Transverse colon (tissue), 4 donors: ENCODE data around the gene VAV2. TPM values are rescaled to one million over a fixed set of nuclear protein-coding genes. Genes with fewer than 3 reads are reported as not detected.
"Not testable (repeated sequence)": the region's sequence is repeated elsewhere in the genome, so short reads cannot be mapped to it uniquely, and the experiment has no call there.

Experiments
- DNase-seq: peaks from one replicate; pipeline ENCODE4 v3.0.0-alpha.2; 2019
- H3K27ac ChIP-seq, 4 donors: fragments of 200-600 bp; sonication (generic); 2 replicates each; pipeline ENCODE4 v1.5.1; 2016 to 2018; ENCODE audit warnings: inconsistent platforms in 4 of 4
- H3K27me3 ChIP-seq: fragments of 200-600 bp; sonication (generic); 2 replicates; pipeline ENCODE4 v1.5.1; 2017; ENCODE audit warnings: inconsistent platforms
- H3K36me3 ChIP-seq, 4 donors: fragments of 200-600 bp; sonication (generic); 2 replicates each; pipeline ENCODE4 v1.5.1; 2017 to 2019; ENCODE audit warnings: inconsistent platforms in 4 of 4
- H3K4me1 ChIP-seq, 4 donors: fragments of 200-600 bp; sonication (generic); 2 replicates each; pipeline ENCODE4 v1.5.1; 2017 to 2020; ENCODE audit warnings: inconsistent platforms in 4 of 4
- H3K4me3 ChIP-seq, 4 donors: fragments of 200-600 bp; sonication (generic); 1 replicate in 1 of 4; 2 replicates in 3 of 4; pipeline versions ENCODE4 v1.5.1 to v1.6.1; 2017 to 2019; ENCODE audit warnings: inconsistent platforms in 4 of 4
- H3K9me3 ChIP-seq, 2 donors: fragments of 200-600 bp; sonication (generic); 2 replicates each; pipeline ENCODE4 v1.5.1; 2017 to 2019; ENCODE audit warnings: inconsistent platforms in 2 of 2
- CTCF ChIP-seq, 5 experiments: fragments of 200-600 bp in 3 of 5; fragments of 450-650 bp in 2 of 5; sonication (generic) in 3 of 5; IDR thresholded peaks; 1 replicate in 2 of 5; 2 replicates in 3 of 5; pipeline ENCODE4 v1.5.1; 2016 to 2017; ENCODE audit warnings: antibody characterized with exemption in 5 of 5, inconsistent platforms in 3 of 5, mild to moderate bottlenecking in 2 of 5, moderate library complexity in 1 of 5
- EP300 ChIP-seq: sonication (generic); formaldehyde crosslinking; IDR thresholded peaks from one replicate; pipeline ENCODE4 v1.6.1; 2017; ENCODE audit warnings: antibody characterized with exemption, low read depth
- POLR2A ChIP-seq: fragments of 450-650 bp; IDR thresholded peaks from one replicate; pipeline ENCODE4 v1.6.1; 2016; ENCODE audit warnings: antibody characterized with exemption, mild to moderate bottlenecking, moderate library complexity
- POLR2AphosphoS5 ChIP-seq, 3 donors: sonication (generic); formaldehyde crosslinking; IDR thresholded peaks; one replicate each; pipeline ENCODE4 v1.6.1; 2016; ENCODE audit warnings: antibody characterized with exemption in 3 of 3
- WGBS, 2 donors: methylation state at CpG; one replicate each; pipeline ENCODE4 v1.1.5; 2018; ENCODE audit warnings: low coverage in 1 of 2; 5-methylcytosine and 5-hydroxymethylcytosine counted together
- in situ Hi-C, 4 donors: fragments of 200-750 bp; cut with MboI; loops; one replicate each; pipeline versions ENCODE4 v1.15.0 to v1.15.1; 2017; ENCODE audit warnings: low sequenced_read_pairs in 3 of 4, low pct_ligation_motif_present in 1 of 4, low pct_unique_long_range_greater_than_20kb in 1 of 4
- intact Hi-C: fragments of 100-400 bp; cut with DNase I; formaldehyde crosslinking; loops from one replicate; pipeline ENCODE4 v1.15.1; 2023; ENCODE audit warnings: low total_unique reads
- total RNA-seq, 4 donors: library from RNA; depleted of rRNA; stranded (reverse); fragments of >200 nt; gene quantifications; one replicate each; pipeline ENCODE4 v1.1.0, GENCODE V29; 2016

VAV2 gene
- total RNA-seq, 4 donors from 2014 or later: 8.2 to 52.4 (median 24.5) TPM

- Histone ChIP-seq H3K4me1 (no peaks in the 10 kb centered on the region), H3K27me3 (no peaks in the 10 kb centered on the region), H3K36me3 (no peaks in the 10 kb centered on the region), H3K27ac (no peak overlapping the region), H3K4me3 (no peak overlapping the region), H3K9me3 (no peaks in the 10 kb centered on the region)
- TF ChIP-seq POLR2AphosphoS5 (IDR thresholded peaks at IDR 0.05) (no peak), CTCF (IDR thresholded peaks at IDR 0.05) (no peak), EP300 (no peak), POLR2A (no peak)
- WGBS, 2 donors: 93% methylated on average over 9 of the region's 9 CpGs; no CpG with 5 or more reads in 1 of the 2 donors
- no peak for DNase-seq
- in situ Hi-C loops (no loop called here), intact Hi-C loops (no loop called here)
Measured at GRCh38 chr9:133926165-133926856, 65.8 kb downstream of the VAV2 start.

- Histone ChIP-seq H3K9me3 (no peaks in the 10 kb centered on the region), H3K27ac (no peak overlapping the region), H3K4me3 (no peak overlapping the region), H3K27me3 (no peaks in the 10 kb centered on the region), H3K4me1 (no peaks in the 10 kb centered on the region), H3K36me3 (no peaks in the 10 kb centered on the region)
- no peak for TF ChIP-seq POLR2A
- no peak for TF ChIP-seq EP300
- in situ Hi-C loops: no loop called here
- 95% methylated on average over 5 of the region's 5 CpGs; no CpG with 5 or more reads in 1 of the 2 donors for WGBS, 2 donors
- DNase-seq: no peak
- intact Hi-C loops: no loop called here
Measured at GRCh38 chr9:133924453-133924852, 67.7 kb downstream of the VAV2 start.

GRCh38 chr9:133923608-133924007 lies 68.5 kb downstream of the VAV2 start:
- H3K27ac ChIP-seq, in situ Hi-C loops, DNase-seq, H3K9me3 ChIP-seq, intact Hi-C loops, H3K4me1 ChIP-seq, H3K27me3 ChIP-seq, H3K4me3 ChIP-seq, H3K36me3 ChIP-seq: not testable (repeated sequence)
- WGBS, 2 donors: 94 to 97% methylated on average over 2 of the region's 2 CpGs

GRCh38 chr9:133921866-133922265 lies 70.3 kb downstream of the VAV2 start:
- TF ChIP-seq POLR2AphosphoS5 (IDR thresholded peaks at IDR 0.05) (no peak), POLR2A (no peak), CTCF (IDR thresholded peaks at IDR 0.05) (no peak), EP300 (no peak)
- no peaks in the 10 kb centered on the region for H3K9me3 ChIP-seq
- intact Hi-C loops: no loop called here
- H3K4me1 ChIP-seq: peaks cover 0 to 5% (median 2%) of the 10 kb centered on the region in 4 donors
- WGBS, 2 donors: 97% methylated on average over 15 of the region's 17 CpGs; no CpG with 5 or more reads in 1 of the 2 donors
- in situ Hi-C loops: no loop called here
- H3K27me3 ChIP-seq: no peaks in the 10 kb centered on the region
- no peak overlapping the region for H3K4me3 ChIP-seq
- H3K36me3 ChIP-seq: no peaks in the 10 kb centered on the region
- H3K27ac ChIP-seq: no peak overlapping the region
- no peak for DNase-seq

- Histone ChIP-seq H3K27ac (no peak overlapping the region), H3K4me1 (peaks cover 0 to 5% (median 2%) of the 10 kb centered on the region in 4 donors), H3K9me3 (no peaks in the 10 kb centered on the region), H3K36me3 (no peaks in the 10 kb centered on the region), H3K4me3 (no peak overlapping the region), H3K27me3 (no peaks in the 10 kb centered on the region)
- TF ChIP-seq POLR2A: no peak
- TF ChIP-seq CTCF (IDR thresholded peaks at IDR 0.05): no peak
- TF ChIP-seq POLR2AphosphoS5 (IDR thresholded peaks at IDR 0.05): no peak
- no peak for TF ChIP-seq EP300
- DNase-seq: no peak
- 91% methylated on average over 12 of the region's 12 CpGs; no CpG with 5 or more reads in 1 of the 2 donors for WGBS, 2 donors
- intact Hi-C loops (no loop called here), in situ Hi-C loops (no loop called here)
Measured at GRCh38 chr9:133920471-133920870, 71.7 kb downstream of the VAV2 start.
